ENCODE results near the gene BICD1. TPM values are rescaled to one million over a fixed set of nuclear protein-coding genes. Genes with fewer than 3 reads are reported as not detected.

The BICD1 gene
- total RNA-seq (2014; rRNA removed), result 9.2 and 15.7 TPM in 2 replicates
- percentile 59 among the genes with signal in this experiment for Bru-seq, nascent RNA
- BruChase-seq, experiment 1, labeled RNA remaining after a 6-hour chase, result percentile 57 among the genes with signal in this experiment
- BruChase-seq, experiment 2, labeled RNA remaining after a 2-hour chase, result percentile 57 among the genes with signal in this experiment
- long read RNA-seq, full-length matches to known transcripts, result 5 of 21 reads
- long read RNA-seq, partial matches to known transcripts, result 8 of 21 reads
- long read RNA-seq, other reads (novel, unspliced or antisense), result 8 of 21 reads

DNA sequence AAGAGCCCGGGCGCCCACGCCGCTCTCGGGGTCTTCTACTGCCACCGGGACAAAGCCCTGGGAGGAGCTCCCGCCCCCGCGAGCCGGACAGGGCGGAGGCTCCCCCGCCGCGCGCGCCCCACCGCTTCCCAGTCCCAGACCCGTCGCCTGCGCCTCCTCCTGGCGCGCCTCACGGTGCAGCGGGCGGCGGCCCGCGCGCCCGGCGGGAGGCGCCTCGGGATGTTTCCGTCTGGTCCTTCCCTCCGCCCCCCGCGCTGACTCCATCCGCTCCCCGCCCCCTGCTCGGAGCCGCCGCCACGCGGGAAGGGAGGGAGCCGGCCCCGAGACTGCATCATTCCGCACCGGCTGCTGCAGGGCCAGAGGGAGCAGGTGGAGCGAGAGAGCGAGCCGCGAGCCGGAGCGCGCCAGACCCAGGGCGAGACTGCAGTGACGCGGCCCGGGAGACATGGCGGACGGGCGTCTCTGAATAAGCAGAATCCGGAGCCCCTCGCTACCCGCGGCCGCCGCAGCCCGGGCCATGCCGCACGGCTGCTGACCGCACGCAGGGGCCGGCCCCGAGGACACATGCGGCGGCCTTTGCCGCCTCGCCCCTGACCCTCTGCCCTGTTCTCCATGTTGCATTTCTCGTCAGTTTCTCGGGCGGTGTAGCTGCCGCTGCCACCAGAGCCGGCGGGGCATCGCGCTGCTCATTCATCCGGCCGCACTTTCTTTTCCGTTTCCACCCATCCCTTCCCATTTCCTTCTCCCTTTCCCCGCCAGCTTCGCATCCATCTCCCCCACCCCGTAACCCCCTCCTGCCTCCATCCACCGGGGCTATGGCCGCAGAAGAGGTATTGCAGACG lies at the start of gene BICD1:
Gene BICD1 (plus strand): TSS at position 331 of the 842 bp plus-strand sequence. CDS start 485 bp downstream, at position 816.
- H3K9me3 ChIP-seq (ENCODE audit: low read length), result no peaks in the 10 kb centered on the region
- H3K27me3 ChIP-seq (ENCODE audit: low read length), result no peaks in the 10 kb centered on the region
- peak within 1 kb of the TSS; percentile 91 for H3K4me2 ChIP-seq (ENCODE audit: low read length)
- no peaks in the 10 kb centered on the region for H3F3A ChIP-seq (ENCODE audit: low read length, unreplicated experiment)
- ChIA-PET POLR2A (ENCODE audit: unreplicated experiment) (interaction anchor here (0.6 kb wide), 1 partner anchor 104 kb away, joined by 3 read pairs; no protein-coding TSS in a partner anchor), CTCF (interaction anchor here (0.6 kb wide), 1 partner anchor 46 kb away, joined by 9 read pairs; no protein-coding TSS in a partner anchor)
- peaks cover 8% of the 10 kb centered on the region; the same call in 1 of the 2 replicates for H4K20me1 ChIP-seq (ENCODE audit: low read length)
- peak within 1 kb of the TSS; percentile 86 for H3K9ac ChIP-seq (ENCODE audit: low read length)
- H3K4me1 ChIP-seq (ENCODE audit: insufficient read depth, low read length), result peaks cover 13% of the 10 kb centered on the region
- ATAC-seq (peak; percentile 82), DNase-seq (peak; percentile 75)
- H3K79me2 ChIP-seq (ENCODE audit: low read length), result peaks cover 38% of the 10 kb centered on the region
- TF ChIP-seq EZH2 (IDR thresholded peaks at IDR 0.05; ENCODE audit: low read length, unreplicated experiment), result no peak
- peak; percentile 75; the same call in 1 of the 2 replicates for TF ChIP-seq EZH2phosphoT487 (IDR thresholded peaks at IDR 0.05; ENCODE audit: borderline replicate concordance, low read length)
- TF ChIP-seq, protein P1, sequence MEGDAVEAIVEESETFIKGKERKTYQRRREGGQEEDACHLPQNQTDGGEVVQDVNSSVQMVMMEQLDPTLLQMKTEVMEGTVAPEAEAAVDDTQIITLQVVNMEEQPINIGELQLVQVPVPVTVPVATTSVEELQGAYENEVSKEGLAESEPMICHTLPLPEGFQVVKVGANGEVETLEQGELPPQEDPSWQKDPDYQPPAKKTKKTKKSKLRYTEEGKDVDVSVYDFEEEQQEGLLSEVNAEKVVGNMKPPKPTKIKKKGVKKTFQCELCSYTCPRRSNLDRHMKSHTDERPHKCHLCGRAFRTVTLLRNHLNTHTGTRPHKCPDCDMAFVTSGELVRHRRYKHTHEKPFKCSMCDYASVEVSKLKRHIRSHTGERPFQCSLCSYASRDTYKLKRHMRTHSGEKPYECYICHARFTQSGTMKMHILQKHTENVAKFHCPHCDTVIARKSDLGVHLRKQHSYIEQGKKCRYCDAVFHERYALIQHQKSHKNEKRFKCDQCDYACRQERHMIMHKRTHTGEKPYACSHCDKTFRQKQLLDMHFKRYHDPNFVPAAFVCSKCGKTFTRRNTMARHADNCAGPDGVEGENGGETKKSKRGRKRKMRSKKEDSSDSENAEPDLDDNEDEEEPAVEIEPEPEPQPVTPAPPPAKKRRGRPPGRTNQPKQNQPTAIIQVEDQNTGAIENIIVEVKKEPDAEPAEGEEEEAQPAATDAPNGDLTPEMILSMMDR (conservative IDR thresholded peaks at IDR 0.05; ENCODE audit: low read depth, low read length), result peak; percentile 32; the same call in 1 of the 2 replicates
- H3K36me3 ChIP-seq (ENCODE audit: low read depth, low read length), result no peaks in the 10 kb centered on the region
- intact Hi-C loops (cut with micrococcal nuclease), result loop anchor here (2.0 to 5.0 kb wide), 3 partner anchors 28 to 358 kb away; no protein-coding TSS in a partner anchor
- no peaks in the 10 kb centered on the region for H3K9me2 ChIP-seq (replicated peaks; ENCODE audit: low read length)
- peak within 1 kb of the TSS; percentile 96 for H2AFZ ChIP-seq (ENCODE audit: low read length)
- peak within 1 kb of the TSS; percentile 93 for H3K4me3 ChIP-seq (ENCODE audit: low read length)
- H3K27ac ChIP-seq (ENCODE audit: low read length), result peak within 1 kb of the TSS; percentile 66
- no TSS peak for BruUV-seq (replicated peaks)

DNA sequence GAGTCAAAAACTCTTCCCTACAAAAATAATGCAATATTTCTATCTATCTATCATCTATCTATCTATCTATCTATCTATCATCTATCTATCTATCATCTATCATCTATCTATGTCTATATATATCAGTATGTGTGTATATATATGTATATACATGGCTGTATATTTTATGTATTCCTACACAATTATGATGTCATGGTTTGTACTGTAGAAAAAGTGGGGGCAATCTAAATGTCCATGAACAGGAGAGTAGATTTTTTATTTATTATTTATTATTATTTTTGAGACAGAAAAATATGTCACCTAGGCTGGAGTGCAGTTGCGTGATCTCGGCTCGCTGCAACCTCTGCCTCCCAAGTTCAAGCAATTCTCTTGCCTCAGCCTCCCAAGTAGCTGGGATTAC lies 45.6 kb upstream of the BICD1 start:
- Histone ChIP-seq H3K4me3 (ENCODE audit: low read length) (no peak overlapping the region), H3K27me3 (ENCODE audit: low read length) (no peaks in the 10 kb centered on the region), H3K27ac (ENCODE audit: low read length) (no peak overlapping the region), H2AFZ (ENCODE audit: low read length) (no peak overlapping the region), H3K9me3 (ENCODE audit: low read length) (no peaks in the 10 kb centered on the region), H3K9ac (ENCODE audit: low read length) (no peak overlapping the region), H4K20me1 (ENCODE audit: low read length) (no peaks in the 10 kb centered on the region), H3F3A (ENCODE audit: low read length, unreplicated experiment) (no peaks in the 10 kb centered on the region), H3K36me3 (ENCODE audit: low read depth, low read length) (no peaks in the 10 kb centered on the region), H3K4me1 (ENCODE audit: insufficient read depth, low read length) (no peaks in the 10 kb centered on the region), H3K4me2 (ENCODE audit: low read length) (no peak overlapping the region), H3K9me2 (replicated peaks; ENCODE audit: low read length) (no peaks in the 10 kb centered on the region), H3K79me2 (ENCODE audit: low read length) (no peaks in the 10 kb centered on the region)
- intact Hi-C loops (cut with micrococcal nuclease), result loop anchor here (2.0 kb wide), 1 partner anchor 242 kb away; no protein-coding TSS in a partner anchor
- ATAC-seq (no peak), DNase-seq (no peak)
- BruUV-seq (replicated peaks), result no TSS peak
- CTCF ChIA-PET, result interaction anchor here (0.5 to 1.3 kb wide), 2 partner anchors 251 to 445 kb away, joined by 3 to 8 read pairs; no protein-coding TSS in a partner anchor
- TF ChIP-seq, protein P1 (conservative IDR thresholded peaks at IDR 0.05; ENCODE audit: low read depth, low read length), result no peak
- TF ChIP-seq EZH2 (IDR thresholded peaks at IDR 0.05; ENCODE audit: low read length, unreplicated experiment) (no peak), EZH2phosphoT487 (IDR thresholded peaks at IDR 0.05; ENCODE audit: borderline replicate concordance, low read length) (no peak)
- POLR2A ChIA-PET (ENCODE audit: unreplicated experiment), result no interaction called here
